A673 (cell line): ENCODE results near the gene SRMS. TPM values are rescaled to one million over a fixed set of nuclear protein-coding genes. Genes with fewer than 3 reads are reported as not detected.

ENCODE experiments used
- BruUV-seq: library from RNA; stranded (reverse); fragments of 400-500 nt; replicated peaks from 2 replicates; lab custom pipeline; 2021; lab: Mats Ljungman, UMichigan
- CTCF ChIA-PET: fragments of 300-600 bp; sonication (Branson Sonifier 250); formaldehyde crosslinking; loops from one replicate; lab custom pipeline; 2022; ENCODE audit warnings: antibody characterized with exemption; lab: Charles Lee
- POLR2A ChIA-PET: fragments of 300-600 bp; sonication (Branson Sonifier 250); formaldehyde crosslinking; loops from one replicate; lab custom pipeline; 2022; ENCODE audit warnings: antibody characterized with exemption; ENCODE audit not compliant: low non-redundant PET; lab: Charles Lee
- DNase-seq: peaks from one replicate; pipeline ENCODE4 v3.0.0-alpha.2; 2015; ENCODE audit warnings: low spot score
- H3K27ac ChIP-seq: fragments of 200-600 bp; sonication (generic); 2 replicates; pipeline ENCODE4 v1.5.1; 2016; ENCODE audit warnings: mixed run types, low read depth, mild to moderate bottlenecking, mixed read lengths, antibody characterized with exemption, low read length; ENCODE audit not compliant: poor library complexity, severe bottlenecking
- H3K27me3 ChIP-seq: fragments of 200-600 bp; sonication (generic); replicated peaks from 2 replicates; pipeline ENCODE4 v1.6.1; 2017; ENCODE audit warnings: mixed run types, low read depth, mild to moderate bottlenecking, mixed read lengths, antibody characterized with exemption, low read length; ENCODE audit not compliant: insufficient read depth, poor library complexity
- H3K36me3 ChIP-seq: fragments of 200-600 bp; sonication (generic); 2 replicates; pipeline ENCODE4 v1.6.1; 2016; ENCODE audit warnings: mixed run types, mild to moderate bottlenecking, mixed read lengths, antibody characterized with exemption, low read length; ENCODE audit not compliant: insufficient read depth, poor library complexity, severe bottlenecking
- H3K4me1 ChIP-seq: fragments of 200-600 bp; sonication (generic); 2 replicates; pipeline ENCODE4 v1.6.1; 2017; ENCODE audit warnings: mixed run types, mild to moderate bottlenecking, mixed read lengths, antibody characterized with exemption, low read length; ENCODE audit not compliant: insufficient read depth, poor library complexity, severe bottlenecking
- H3K4me3 ChIP-seq: fragments of 200-600 bp; sonication (generic); 2 replicates; pipeline ENCODE4 v1.5.1; 2016; ENCODE audit warnings: low read depth, mixed run types, mild to moderate bottlenecking, mixed read lengths, low read length; ENCODE audit not compliant: poor library complexity, severe bottlenecking
- H3K9me3 ChIP-seq: fragments of 200-600 bp; sonication (generic); 2 replicates; pipeline ENCODE4 v1.6.1; 2016; ENCODE audit warnings: mixed run types, low read depth, mild to moderate bottlenecking, mixed read lengths, antibody characterized with exemption, low read length; ENCODE audit not compliant: poor library complexity, severe bottlenecking
- CTCF ChIP-seq: fragments of 300-800, 200-600 bp; sonication (generic); conservative IDR thresholded peaks from 2 replicates; pipeline ENCODE4 v1.5.1; 2017; ENCODE audit warnings: low read depth, mild to moderate bottlenecking, antibody characterized with exemption, low read length, moderate library complexity, mixed read lengths
- EZH2 ChIP-seq: fragments of 200-600 bp; sonication (generic); IDR thresholded peaks from 2 replicates; pipeline ENCODE4 v1.6.1; 2017; ENCODE audit warnings: borderline replicate concordance, low read depth, mild to moderate bottlenecking, mixed read lengths, antibody characterized with exemption, low read length; ENCODE audit not compliant: poor library complexity, severe bottlenecking
- intact Hi-C: fragments of 100-400 bp; cut with micrococcal nuclease; formaldehyde crosslinking; loops from one replicate; pipeline ENCODE4 v1.10.0; 2022; ENCODE audit not compliant: unreplicated experiment
- total RNA-seq: library from RNA; stranded (reverse); gene quantifications from 2 replicates; pipeline ENCODE4 v1.2.3, GENCODE V29; 2021

The SRMS gene
- total RNA-seq, 1 experiment from 2014 or later: not detected

DNA sequence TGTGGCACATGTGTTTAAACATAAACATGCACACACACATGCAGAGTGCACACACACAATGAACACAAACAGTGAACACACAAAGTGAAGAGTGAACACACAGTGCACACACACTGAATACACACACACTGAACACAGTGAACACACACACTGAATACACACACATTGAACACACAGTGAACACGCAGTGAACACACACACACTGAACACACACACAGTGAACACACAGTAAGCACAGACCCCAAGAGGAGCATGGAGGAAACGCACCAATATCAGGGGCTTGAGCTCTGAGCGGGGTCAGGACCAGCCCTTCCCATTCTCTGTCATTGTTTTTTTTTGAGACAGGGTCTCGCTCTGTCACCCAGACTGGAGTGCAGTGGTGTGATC, 43.6 kb upstream of the SRMS start:
- TF ChIP-seq EZH2 (no peak), CTCF (no peak)
- Histone ChIP-seq H3K36me3 (peaks cover 2% of the 10 kb centered on the region), H3K27ac (no peak overlapping the region), H3K9me3 (no peaks in the 10 kb centered on the region), H3K4me1 (no peaks in the 10 kb centered on the region), H3K4me3 (no peak overlapping the region), H3K27me3 (no peaks in the 10 kb centered on the region)
- intact Hi-C loops: no loop called here
- ChIA-PET POLR2A (no interaction called here), CTCF (no interaction called here)
- no TSS peak for BruUV-seq
- DNase-seq: no peak

DNA sequence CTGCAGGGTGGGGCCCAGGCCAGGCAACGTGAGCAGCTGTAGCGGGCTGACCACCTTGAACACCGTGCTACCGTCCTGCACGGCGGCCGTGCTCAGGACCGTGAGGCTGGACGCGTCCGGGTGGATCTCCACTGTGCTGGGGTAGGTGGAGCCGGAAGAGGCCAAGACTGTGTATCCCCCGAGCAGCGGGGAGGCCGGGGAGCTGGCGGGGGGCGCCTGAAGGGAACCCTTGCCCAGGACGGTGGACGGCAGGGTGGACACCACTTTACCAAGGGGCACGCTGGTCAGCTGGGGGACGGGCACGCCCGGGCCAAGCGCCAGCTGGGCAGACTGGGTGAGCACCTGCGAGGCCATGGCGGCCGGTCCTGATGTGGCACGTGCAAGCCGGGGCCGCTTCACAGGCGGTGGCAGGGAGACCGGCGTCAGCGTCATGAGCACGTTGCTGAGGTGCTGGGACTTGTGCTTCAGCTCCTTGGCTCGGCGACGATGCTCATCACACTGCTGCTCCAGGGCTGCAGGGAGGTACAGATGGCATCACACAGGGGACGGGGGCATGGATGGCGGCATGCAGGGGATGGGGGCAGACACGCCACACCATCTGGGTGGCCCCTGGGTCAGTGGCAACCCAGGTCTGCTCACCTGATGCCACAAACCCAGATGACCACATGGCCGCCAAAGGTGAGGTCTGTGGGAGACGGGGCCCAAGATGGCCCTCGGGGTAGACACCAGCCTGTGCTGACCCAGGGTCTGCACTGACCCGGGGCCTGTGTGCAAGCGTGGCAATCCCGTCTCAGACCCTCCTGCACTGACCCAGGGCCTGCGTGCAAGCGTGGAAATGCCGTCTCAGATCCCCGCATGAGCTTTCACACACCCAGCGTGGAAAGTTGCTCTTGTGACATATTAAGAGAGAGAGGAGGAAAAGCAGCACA, 42.9 kb upstream of the SRMS start:
- BruUV-seq: no TSS peak
- no peak for TF ChIP-seq EZH2
- no peak for TF ChIP-seq CTCF
- Histone ChIP-seq H3K9me3 (no peaks in the 10 kb centered on the region), H3K4me1 (no peaks in the 10 kb centered on the region), H3K27ac (no peak overlapping the region), H3K36me3 (peaks cover 2% of the 10 kb centered on the region), H3K4me3 (no peak overlapping the region), H3K27me3 (no peaks in the 10 kb centered on the region)
- ChIA-PET POLR2A (no interaction called here), CTCF (no interaction called here)
- intact Hi-C loops: no loop called here
- DNase-seq: no peak

GRCh38 chr20:63589261-63590217, 42.0 kb upstream of the SRMS start:
- no peaks in the 10 kb centered on the region for H3K9me3 ChIP-seq
- TF ChIP-seq EZH2: no peak
- no peaks in the 10 kb centered on the region for H3K4me1 ChIP-seq
- H3K4me3 ChIP-seq: no peak overlapping the region
- no TSS peak for BruUV-seq
- H3K27me3 ChIP-seq: no peaks in the 10 kb centered on the region
- DNase-seq: no peak
- intact Hi-C loops: no loop called here
- ChIA-PET POLR2A (no interaction called here), CTCF (no interaction called here)
- H3K27ac ChIP-seq: no peak overlapping the region
- peaks cover 2% of the 10 kb centered on the region for H3K36me3 ChIP-seq
